Uterus (tissue), 2 donors: Measurements from ENCODE around the gene CTPS2.

Experiments
- CTCF ChIP-seq, 4 experiments: fragments of 200-600 bp in 2 of 4; fragments of 450-650 bp in 2 of 4; sonication (generic) in 2 of 4; IDR thresholded peaks; one replicate each; pipeline ENCODE4 v1.5.1; 2016 to 2019; ENCODE audit warnings: antibody characterized with exemption in 4 of 4, mild to moderate bottlenecking in 2 of 4, moderate library complexity in 1 of 4
- POLR2A ChIP-seq, 2 donors: fragments of 450-650 bp; IDR thresholded peaks; one replicate each; pipeline ENCODE4 v1.6.1; 2016; ENCODE audit warnings: antibody characterized with exemption in 2 of 2, mild to moderate bottlenecking in 1 of 2, moderate library complexity in 1 of 2

GRCh38 chrX:16756724-16757123 lies 44.3 kb upstream of the CTPS2 start:
- TF ChIP-seq CTCF (IDR thresholded peaks at IDR 0.05): no peak
- no peak for TF ChIP-seq POLR2A (IDR thresholded peaks at IDR 0.05)
